Type B pancreatic cell (in vitro differentiated cells): Measurements from ENCODE around the gene TRPV3. TPM values are rescaled to one million over a fixed set of nuclear protein-coding genes. Genes with fewer than 3 reads are reported as not detected.
"Not testable (repeated sequence)": the region's sequence is repeated elsewhere in the genome, so short reads cannot be mapped to it uniquely, and the experiment has no call there.

ENCODE experiments used
- DNase-seq: peaks from one replicate; pipeline ENCODE4 v3.0.0; 2021; ENCODE audit warnings: mixed read lengths; ENCODE audit not compliant: unreplicated experiment; ENCODE audit errors: extremely low spot score
- H3K27ac Mint-ChIP-seq: 2 replicates; pipeline ENCODE4 v1.8.0; 2021; ENCODE audit warnings: mild to moderate bottlenecking, mixed read lengths
- H3K27me3 Mint-ChIP-seq: 2 replicates; pipeline ENCODE4 v1.8.0; 2021; ENCODE audit warnings: mixed read lengths
- H3K36me3 Mint-ChIP-seq: 2 replicates; pipeline ENCODE4 v1.8.0; 2021; ENCODE audit warnings: mixed read lengths
- H3K4me1 Mint-ChIP-seq: one replicate; pipeline ENCODE4 v1.8.0; 2021; ENCODE audit warnings: mixed read lengths; ENCODE audit not compliant: unreplicated experiment
- H3K4me3 Mint-ChIP-seq: 2 replicates; pipeline ENCODE4 v1.8.0; 2021; ENCODE audit warnings: mild to moderate bottlenecking, mixed read lengths
- H3K9me3 Mint-ChIP-seq: 2 replicates; pipeline ENCODE4 v1.8.0; 2021; ENCODE audit warnings: mixed read lengths
- total RNA-seq: library from RNA; stranded (reverse); gene quantifications from 2 replicates; pipeline ENCODE4 v1.2.1, GENCODE V29; 2021; ENCODE audit warnings: low replicate concordance
- TF ChIP-seq, protein P1 (sequence below): fragments of 200-600 bp; sonication (generic); conservative IDR thresholded peaks from 2 replicates; pipeline ENCODE4 v1.5.0; 2021; ENCODE audit warnings: antibody characterized with exemption, mild to moderate bottlenecking

TRPV3 gene
- total RNA-seq, 1 donor from 2014 or later = 2.3 TPM

DNA sequence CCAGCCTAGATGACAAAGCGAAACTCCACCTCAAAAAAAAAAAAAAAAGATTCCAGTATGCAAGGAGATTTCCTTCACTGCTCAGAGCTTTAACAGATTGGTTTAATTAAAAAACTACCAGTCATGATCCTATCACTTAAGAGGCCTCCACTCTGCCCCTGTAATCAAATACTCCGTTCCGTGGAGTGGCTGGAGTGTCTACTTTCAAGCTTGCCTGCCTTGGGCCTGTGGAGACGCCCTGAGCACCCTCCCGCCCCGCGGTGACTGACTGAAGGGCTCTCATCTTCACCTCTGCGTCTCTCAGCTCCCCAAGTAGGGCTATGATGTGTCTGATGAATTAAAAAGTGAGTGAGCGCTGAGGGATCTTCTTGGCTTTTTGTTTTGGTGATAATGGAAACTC is 25.3 kb upstream of the TRPV3 start:
- Mint-ChIP-seq H3K4me1 (no peaks in the 10 kb centered on the region), H3K36me3 (peaks cover 15% of the 10 kb centered on the region), H3K27me3 (no peaks in the 10 kb centered on the region), H3K9me3 (no peaks in the 10 kb centered on the region), H3K4me3 (no peak overlapping the region), H3K27ac (no peak overlapping the region)
- DNase-seq = no peak
- TF ChIP-seq, protein P1, sequence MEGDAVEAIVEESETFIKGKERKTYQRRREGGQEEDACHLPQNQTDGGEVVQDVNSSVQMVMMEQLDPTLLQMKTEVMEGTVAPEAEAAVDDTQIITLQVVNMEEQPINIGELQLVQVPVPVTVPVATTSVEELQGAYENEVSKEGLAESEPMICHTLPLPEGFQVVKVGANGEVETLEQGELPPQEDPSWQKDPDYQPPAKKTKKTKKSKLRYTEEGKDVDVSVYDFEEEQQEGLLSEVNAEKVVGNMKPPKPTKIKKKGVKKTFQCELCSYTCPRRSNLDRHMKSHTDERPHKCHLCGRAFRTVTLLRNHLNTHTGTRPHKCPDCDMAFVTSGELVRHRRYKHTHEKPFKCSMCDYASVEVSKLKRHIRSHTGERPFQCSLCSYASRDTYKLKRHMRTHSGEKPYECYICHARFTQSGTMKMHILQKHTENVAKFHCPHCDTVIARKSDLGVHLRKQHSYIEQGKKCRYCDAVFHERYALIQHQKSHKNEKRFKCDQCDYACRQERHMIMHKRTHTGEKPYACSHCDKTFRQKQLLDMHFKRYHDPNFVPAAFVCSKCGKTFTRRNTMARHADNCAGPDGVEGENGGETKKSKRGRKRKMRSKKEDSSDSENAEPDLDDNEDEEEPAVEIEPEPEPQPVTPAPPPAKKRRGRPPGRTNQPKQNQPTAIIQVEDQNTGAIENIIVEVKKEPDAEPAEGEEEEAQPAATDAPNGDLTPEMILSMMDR = no peak

DNA sequence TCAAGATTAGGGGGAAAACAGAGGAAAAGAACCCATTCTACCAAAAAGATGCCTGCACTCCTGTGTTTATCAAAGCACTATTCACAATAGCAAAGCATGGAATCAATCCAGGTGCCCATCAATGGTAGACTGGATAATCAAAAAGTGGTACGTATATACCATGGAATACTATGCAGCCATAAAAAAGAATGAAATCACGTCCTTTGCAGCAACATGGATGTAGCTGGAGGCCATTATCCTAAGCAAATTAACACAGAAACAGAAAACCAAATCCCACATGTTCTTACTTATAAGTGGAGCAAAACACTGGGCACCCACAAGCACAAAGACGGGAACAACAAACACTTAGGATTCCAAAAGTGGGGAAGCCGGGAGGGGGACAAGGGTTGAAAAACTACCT is 21.1 kb upstream of the TRPV3 start:
- H3K36me3 Mint-ChIP-seq = peaks cover 18% of the 10 kb centered on the region
- not testable (repeated sequence) for H3K4me3 Mint-ChIP-seq, DNase-seq, H3K4me1 Mint-ChIP-seq, H3K9me3 Mint-ChIP-seq, H3K27me3 Mint-ChIP-seq, H3K27ac Mint-ChIP-seq

GRCh38 chr17:3576970-3577369 is 19.4 kb upstream of the TRPV3 start:
- Mint-ChIP-seq H3K4me1 (no peaks in the 10 kb centered on the region), H3K4me3 (no peak overlapping the region), H3K36me3 (peaks cover 12% of the 10 kb centered on the region), H3K27ac (no peak overlapping the region), H3K9me3 (no peaks in the 10 kb centered on the region), H3K27me3 (no peaks in the 10 kb centered on the region)
- TF ChIP-seq, protein P1 = no peak
- DNase-seq = no peak

GRCh38 chr17:3575511-3575910 is 17.9 kb upstream of the TRPV3 start:
- H3K9me3 Mint-ChIP-seq = no peaks in the 10 kb centered on the region
- H3K27me3 Mint-ChIP-seq = no peaks in the 10 kb centered on the region
- H3K4me3 Mint-ChIP-seq = no peak overlapping the region
- H3K4me1 Mint-ChIP-seq = no peaks in the 10 kb centered on the region
- H3K27ac Mint-ChIP-seq = no peak overlapping the region
- no peak for DNase-seq
- peaks cover 8% of the 10 kb centered on the region for H3K36me3 Mint-ChIP-seq
- TF ChIP-seq, protein P1 = no peak

DNA sequence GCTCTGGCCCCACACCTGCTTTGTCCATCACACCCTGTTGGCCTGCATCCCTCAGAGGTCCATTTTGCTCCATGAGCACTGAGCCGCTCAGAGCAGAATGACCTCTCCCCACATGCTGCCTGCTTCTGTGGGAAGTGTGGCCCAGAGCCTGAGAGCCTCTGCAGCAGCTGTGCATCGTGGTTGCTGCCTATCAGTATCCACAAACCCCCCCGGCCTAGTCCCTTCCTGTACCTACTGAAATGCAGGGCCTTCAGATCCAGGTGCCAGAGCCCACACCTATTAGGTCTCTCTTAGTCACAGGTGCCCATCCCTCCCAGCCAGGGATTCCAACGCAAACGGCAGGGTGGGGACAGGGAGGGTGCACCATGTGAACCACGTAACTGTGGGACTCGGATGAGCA is 16.6 kb upstream of the TRPV3 start:
- peaks cover 7% of the 10 kb centered on the region for H3K36me3 Mint-ChIP-seq
- H3K9me3 Mint-ChIP-seq = no peaks in the 10 kb centered on the region
- TF ChIP-seq, protein P1 = no peak
- H3K4me3 Mint-ChIP-seq = no peak overlapping the region
- no peak for DNase-seq
- H3K4me1 Mint-ChIP-seq = no peaks in the 10 kb centered on the region
- no peak overlapping the region for H3K27ac Mint-ChIP-seq
- no peaks in the 10 kb centered on the region for H3K27me3 Mint-ChIP-seq

- Mint-ChIP-seq H3K27me3 (no peaks in the 10 kb centered on the region), H3K36me3 (peaks cover 8% of the 10 kb centered on the region), H3K4me1 (no peaks in the 10 kb centered on the region), H3K4me3 (no peak overlapping the region), H3K27ac (no peak overlapping the region), H3K9me3 (no peaks in the 10 kb centered on the region)
- TF ChIP-seq, protein P1 = no peak
- DNase-seq = no peak
These were observed 15.9 kb upstream of the TRPV3 start for GRCh38 chr17:3573246-3574100.
